Measurements from ENCODE around the gene PDXP.

PDXP gene

GRCh38 chr22:37629928-37630327, 28.6 kb upstream of the PDXP start:
- DNase-seq: no peak

- no peak for DNase-seq
Observed at GRCh38 chr22:37630839-37631435, 27.6 kb upstream of the PDXP start.

- DNase-seq: no peak
Observed at GRCh38 chr22:37631448-37632173, 26.9 kb upstream of the PDXP start.

GRCh38 chr22:37632174-37633088, 26.1 kb upstream of the PDXP start:
- peak in 1 of 2 experiments; percentile 32 for DNase-seq

GRCh38 chr22:37633089-37633624, 25.4 kb upstream of the PDXP start:
- DNase-seq: no peak

- no peak for DNase-seq
Observed at GRCh38 chr22:37633625-37634416, 24.7 kb upstream of the PDXP start.

- no peak for DNase-seq
Observed at GRCh38 chr22:37634417-37634924, 24.1 kb upstream of the PDXP start.

- DNase-seq: no peak
Observed at GRCh38 chr22:37635157-37635556, 23.4 kb upstream of the PDXP start.

GRCh38 chr22:37636186-37636948, 22.2 kb upstream of the PDXP start:
- DNase-seq: no peak

- DNase-seq: no peak
Observed at GRCh38 chr22:37636949-37637273, 21.6 kb upstream of the PDXP start.

- DNase-seq: no peak
Observed at GRCh38 chr22:37638391-37639069, 20.0 kb upstream of the PDXP start.

- no peak for DNase-seq
Observed at GRCh38 chr22:37639070-37639760, 19.3 kb upstream of the PDXP start, which contains the start of gene SH3BP1. TSS of gene SH3BP1 (plus strand) at chr22:37639669. CDS start at chr22:37639788, 119 bp downstream.

- DNase-seq: no peak
Observed at GRCh38 chr22:37639771-37640590, 18.5 kb upstream of the PDXP start.

- no peak for DNase-seq
Observed at GRCh38 chr22:37640591-37641560, 17.6 kb upstream of the PDXP start.

GRCh38 chr22:37641561-37641949, 17.0 kb upstream of the PDXP start:
- DNase-seq: no peak

GRCh38 chr22:37643225-37643847, 15.2 kb upstream of the PDXP start:
- DNase-seq: peak in 1 of 2 experiments; percentile 45

GRCh38 chr22:37647317-37647716, 11.2 kb upstream of the PDXP start:
- no peak for DNase-seq

- no peak for DNase-seq
Observed at GRCh38 chr22:37647928-37648327, 10.6 kb upstream of the PDXP start.

Measured in cerebellar nuclear complex (tissue), 1 donor.